Central memory CD4-positive, alpha-beta T cell (primary cell): ENCODE measurements around the gene NHS.

ENCODE experiments used
- DNase-seq: peaks from one replicate; pipeline ENCODE4 v3.0.0; 2022
- total RNA-seq, 3 experiments: gene quantifications; one replicate each; lab custom pipeline; 2026; lab: John Stamatoyannopoulos, UW

The NHS gene
- total RNA-seq = 0 to 10.4 (median 0.77) reads per million in 3 experiments

DNA sequence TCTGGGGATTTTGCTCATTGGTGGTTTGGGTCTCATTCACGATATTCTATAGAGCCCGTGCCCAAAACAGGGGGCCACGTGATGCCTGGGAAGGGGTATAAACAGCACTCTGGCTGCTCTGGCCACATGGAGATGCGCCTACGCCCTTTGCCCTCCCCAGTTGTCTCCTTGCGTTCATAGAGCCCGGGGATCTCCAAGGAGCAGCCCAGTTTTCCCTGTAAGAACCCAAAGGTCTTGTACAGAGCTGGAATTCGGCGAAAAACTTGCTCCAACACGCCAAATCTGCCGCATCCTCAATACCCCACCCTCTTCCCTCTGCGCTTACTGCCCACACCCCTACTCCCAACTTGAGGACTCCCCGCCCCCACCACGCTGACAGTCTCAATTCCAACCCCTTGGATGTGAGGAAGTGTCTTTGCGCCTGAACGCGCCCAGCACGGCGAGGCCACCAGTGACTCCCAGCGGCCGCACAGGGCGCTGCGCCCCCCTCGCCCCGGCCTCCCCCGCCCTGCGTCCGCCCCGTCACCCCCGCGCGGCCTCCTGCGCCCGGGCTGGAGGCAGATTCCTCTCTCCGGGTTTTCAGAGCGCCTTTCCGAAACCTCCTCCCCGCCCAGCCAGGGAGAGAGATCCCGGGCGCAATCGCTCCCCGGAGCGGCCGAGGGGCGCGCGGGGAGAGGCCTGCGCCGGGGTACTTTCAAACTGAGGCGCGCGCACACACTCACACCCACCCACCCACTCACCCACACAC is at the start of gene NHS:
NHS (plus strand) TSS at position 582 of the 748 bp plus-strand sequence. CDS start 558 bp downstream, outside the sequence.
- no peak for DNase-seq

DNA sequence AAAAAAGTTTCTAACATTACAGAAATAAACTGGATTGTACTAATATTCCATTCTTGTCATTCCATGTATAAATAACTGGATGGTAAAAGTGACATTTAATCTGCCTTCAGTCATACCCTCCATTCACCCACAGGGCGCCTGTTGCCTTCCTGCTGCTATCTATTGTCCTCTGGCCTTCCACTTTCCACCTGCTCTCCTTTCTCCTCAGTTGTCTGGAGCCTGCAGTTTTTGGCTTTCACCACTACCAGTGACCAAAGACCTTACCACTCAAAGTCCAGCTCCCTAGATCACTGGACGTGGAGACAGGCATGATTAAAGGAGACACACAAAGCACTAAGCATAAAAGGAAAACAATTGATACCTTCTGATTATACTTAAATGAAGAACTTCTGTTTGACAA is 46.2 kb upstream of the NHS start:
- DNase-seq = no peak

DNA sequence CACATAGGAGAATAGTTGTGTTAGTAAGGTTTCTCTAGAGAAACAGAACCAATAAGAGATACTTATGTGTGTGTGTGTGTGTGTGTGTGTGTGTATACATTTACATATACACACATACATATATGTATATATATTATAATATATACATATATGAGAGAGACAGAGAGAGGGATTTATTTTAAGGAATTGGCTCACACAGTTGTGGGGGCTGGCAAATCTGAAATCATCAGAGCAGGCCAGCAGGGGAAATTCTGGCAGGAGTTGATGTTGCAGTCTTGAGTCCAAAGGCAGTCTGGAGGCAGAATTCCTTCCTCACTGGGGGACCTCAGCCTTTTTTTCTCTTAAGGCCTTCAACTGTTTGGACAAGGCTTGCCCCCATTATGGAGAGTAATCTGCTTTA is 38.6 kb upstream of the NHS start:
- DNase-seq = no peak

GRCh38 chrX:17355976-17356375 is 19.0 kb upstream of the NHS start:
- no peak for DNase-seq

DNA sequence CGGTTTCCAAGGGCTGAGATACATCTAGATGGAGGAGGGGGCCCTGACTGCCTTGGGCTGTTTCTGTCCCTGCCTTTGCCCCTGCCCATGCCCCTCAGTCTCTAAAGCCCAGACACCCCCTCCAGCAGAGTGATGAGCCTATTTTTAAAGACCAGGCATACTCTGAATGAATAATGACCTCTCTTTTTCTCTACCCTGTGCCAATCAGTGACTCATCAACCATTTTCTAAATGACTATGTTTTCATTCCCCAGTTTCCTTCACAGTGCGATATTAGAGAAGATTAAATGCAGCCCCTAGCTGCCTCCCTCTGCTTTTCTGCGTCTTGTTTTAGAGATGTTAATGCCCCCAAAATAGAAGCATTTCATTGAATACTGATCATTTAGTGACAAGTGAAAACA is 15.5 kb upstream of the NHS start:
- DNase-seq = no peak

GRCh38 chrX:17361620-17362019 is 13.4 kb upstream of the NHS start:
- no peak for DNase-seq

GRCh38 chrX:17368002-17368401 is 7.0 kb upstream of the NHS start:
- DNase-seq = no peak

- DNase-seq = no peak
These were observed 5.7 kb upstream of the NHS start for GRCh38 chrX:17369309-17369708.

DNA sequence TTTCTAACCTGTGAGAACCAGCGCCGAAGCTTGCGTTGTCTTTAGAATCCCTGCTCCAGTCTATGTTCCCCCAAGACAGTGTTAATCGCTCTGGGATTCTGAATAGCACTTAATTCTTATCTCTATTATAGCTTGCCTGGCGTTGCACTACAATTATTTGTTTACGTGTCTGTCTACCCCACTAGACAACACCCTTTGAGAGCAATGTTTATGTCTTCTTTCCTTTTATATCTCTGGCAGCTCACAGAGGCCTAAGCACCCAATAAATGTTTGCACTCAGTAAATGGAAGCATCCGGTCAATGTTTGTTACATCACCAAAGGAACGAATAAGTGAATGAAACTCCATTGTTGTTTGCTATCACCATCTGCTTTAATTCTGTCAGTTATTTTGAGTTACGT is 4.8 kb upstream of the NHS start:
- DNase-seq = no peak

DNA sequence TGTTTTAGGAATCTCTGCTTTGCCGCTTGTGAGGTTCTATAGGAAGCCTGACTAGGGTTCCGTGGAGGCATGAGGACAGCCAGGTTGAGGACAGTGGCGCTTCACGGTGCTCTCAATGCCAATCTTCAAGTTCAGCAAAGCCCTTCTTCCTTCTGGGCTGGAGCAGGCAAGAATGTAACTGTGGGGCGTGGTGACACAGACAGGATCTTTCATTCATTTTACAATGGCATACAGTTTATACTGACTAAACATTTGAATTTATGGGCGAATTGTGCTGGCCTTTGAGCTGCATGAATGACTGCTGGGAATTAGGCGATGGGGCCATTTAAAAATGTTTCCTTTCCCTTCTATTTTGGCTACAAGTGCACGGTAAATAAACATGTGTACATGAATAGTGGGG is 2.9 kb upstream of the NHS start:
- no peak for DNase-seq

DNA sequence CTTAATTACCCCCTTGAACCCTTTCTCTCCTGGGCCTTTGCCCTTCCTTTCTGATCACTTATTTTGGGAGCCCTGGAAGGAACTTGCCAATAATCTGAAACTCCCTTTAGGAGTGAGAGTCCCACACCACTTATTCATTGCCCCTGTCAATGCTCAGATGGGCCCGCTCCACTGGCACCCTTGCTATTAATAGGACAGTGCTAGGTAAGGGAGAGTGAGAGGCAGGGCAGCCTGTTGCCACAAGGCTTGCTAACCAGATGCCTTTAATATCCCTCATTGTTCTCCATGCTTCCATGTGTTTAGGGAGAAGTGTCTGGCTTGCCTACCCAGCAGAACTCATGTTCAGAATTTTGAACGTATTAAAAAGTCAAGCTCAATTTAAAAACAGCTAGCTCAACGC is 1.7 kb upstream of the NHS start:
- no peak for DNase-seq

- no peak for DNase-seq
These were observed 302 bp downstream of the NHS start for GRCh38 chrX:17375367-17375636.

- DNase-seq = no peak
These were observed 834 bp downstream of the NHS start for GRCh38 chrX:17375637-17376430.

DNA sequence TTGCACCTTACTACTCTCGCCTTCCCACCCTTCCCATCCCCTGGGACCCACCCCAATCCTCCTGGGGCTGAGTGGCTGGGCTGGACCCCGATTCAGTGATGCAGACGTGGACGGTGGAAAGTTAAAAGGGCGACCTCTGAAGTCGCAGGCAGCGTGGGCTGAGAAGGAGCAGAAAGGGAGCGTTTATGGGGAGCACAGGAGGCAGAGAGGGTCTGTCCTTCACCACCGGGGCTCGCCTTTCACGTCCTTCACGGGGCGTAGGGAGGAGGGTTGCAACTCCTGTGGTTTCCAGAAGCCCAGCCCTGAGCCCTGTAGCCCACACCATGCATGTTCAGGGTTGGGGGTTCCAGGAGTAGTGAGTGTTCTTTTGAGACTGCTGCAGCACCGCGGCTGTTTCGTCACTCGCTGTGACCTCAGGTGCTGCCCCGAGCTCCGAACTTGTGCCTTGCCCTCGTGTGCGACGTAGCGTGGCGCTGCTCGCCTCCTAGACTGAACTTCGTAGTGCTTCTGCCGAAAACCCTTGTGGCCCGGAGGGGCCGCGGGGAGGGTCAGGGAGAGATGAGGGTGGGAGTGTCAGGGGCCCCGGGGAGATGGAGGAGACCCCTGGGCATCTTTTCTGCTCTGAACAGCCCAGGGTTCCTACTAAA is 1.6 kb downstream of the NHS start:
- no peak for DNase-seq

- no peak for DNase-seq
These were observed 2.2 kb downstream of the NHS start for GRCh38 chrX:17377091-17377717.

- no peak for DNase-seq
These were observed 2.8 kb downstream of the NHS start for GRCh38 chrX:17377795-17378194.

DNA sequence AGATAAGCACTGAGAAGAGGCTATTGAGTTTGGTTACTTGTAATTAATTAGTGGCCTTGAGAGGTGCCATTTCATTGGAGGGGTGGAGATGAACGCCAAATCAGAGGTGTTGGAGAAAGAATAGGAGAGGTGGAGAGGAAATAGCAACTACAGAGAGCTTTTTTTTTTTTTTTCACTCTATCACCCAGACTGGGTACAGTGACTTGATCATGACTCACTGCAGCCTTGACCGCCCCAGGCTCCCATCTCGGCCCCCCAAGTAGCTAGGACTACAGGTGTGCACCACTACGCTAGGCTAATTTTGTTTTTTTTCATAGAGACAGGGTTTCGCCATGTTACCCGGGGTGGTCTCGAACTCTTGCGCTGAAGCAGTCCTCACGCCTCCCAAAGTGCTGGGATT is 5.2 kb downstream of the NHS start:
- no peak for DNase-seq

GRCh38 chrX:17390419-17390850 is 15.4 kb downstream of the NHS start:
- no peak for DNase-seq

DNA sequence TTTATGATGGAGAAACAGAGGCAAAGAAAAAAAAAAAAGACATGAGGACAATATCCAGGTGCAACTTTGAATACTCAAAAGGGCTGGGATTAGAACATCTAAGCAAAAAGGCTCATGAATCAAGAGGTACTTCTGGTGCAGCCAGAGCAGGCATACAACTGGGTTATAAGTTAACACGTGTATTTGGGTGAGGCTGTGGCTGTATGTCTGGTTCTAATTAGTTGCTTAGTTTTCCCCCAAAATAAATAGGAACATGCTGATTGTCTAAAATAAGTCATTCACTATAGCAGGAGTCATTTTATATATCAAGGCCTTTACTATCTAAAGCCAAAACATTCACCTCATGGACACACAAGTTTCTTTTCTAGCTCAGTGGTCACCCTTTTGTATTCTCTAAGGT is 20.2 kb downstream of the NHS start:
- DNase-seq = no peak

DNA sequence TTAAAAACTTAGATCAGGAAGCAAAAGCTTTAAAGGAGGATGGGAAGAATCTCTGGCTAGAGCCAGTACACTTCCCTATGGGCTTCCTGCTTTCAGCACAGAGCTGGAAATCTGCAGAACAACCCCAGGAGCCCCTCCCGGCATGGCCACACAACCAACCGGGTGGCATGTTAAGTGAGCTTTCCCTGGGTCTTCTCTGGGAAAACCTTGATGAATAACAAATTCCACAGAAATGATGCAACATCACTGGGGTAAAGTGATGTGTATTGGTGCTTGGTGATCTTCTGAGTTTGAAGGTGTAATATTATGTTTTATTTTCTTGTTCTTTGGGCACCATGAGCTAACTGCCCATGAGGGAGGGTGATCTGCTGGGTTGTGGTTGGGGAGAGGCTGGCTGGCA is 22.1 kb downstream of the NHS start:
- DNase-seq = no peak

DNA sequence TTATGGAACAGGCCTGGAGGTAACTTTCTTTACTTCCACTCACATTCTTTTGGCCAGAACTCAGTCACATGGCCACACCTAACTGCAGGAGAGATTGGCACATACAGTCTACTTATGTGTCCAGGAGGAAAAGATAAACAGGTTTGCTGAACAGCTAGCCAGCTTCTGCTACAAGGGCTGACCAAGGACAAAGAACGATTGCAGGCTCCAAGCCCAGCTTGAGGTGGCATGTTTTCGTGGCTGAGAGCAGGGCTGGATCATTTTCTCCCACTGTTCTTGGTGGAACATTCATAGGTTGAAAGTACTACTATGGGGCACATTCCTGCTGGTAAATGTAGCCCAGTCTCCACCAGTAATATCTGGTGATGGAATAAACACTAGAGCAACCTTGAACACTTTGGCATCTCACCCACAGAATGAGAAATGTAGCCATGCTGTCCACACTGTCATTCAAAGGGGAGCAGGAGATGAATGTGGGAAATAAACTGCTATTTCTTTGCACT is 28.2 kb downstream of the NHS start:
- DNase-seq = no peak

DNA sequence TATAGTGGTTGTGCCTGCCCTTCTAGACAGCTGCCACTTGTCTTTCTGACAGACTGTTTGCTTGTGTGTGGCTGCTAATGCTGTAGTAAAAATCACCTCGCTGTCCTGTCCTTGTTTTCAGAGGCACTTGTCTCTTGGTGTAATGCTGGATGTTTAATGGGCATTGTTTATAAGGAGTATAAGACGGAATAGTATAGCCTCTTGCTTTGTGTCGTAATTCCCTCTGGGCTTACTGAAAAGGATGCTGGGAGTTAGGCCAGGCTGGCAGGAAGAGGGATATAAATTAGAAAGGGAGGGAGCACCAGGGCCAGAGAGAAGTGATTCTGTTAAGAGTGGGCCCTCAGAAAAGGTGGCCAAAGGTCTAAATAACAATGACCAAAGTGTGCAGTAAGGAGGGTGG is 29.0 kb downstream of the NHS start:
- DNase-seq = no peak

DNA sequence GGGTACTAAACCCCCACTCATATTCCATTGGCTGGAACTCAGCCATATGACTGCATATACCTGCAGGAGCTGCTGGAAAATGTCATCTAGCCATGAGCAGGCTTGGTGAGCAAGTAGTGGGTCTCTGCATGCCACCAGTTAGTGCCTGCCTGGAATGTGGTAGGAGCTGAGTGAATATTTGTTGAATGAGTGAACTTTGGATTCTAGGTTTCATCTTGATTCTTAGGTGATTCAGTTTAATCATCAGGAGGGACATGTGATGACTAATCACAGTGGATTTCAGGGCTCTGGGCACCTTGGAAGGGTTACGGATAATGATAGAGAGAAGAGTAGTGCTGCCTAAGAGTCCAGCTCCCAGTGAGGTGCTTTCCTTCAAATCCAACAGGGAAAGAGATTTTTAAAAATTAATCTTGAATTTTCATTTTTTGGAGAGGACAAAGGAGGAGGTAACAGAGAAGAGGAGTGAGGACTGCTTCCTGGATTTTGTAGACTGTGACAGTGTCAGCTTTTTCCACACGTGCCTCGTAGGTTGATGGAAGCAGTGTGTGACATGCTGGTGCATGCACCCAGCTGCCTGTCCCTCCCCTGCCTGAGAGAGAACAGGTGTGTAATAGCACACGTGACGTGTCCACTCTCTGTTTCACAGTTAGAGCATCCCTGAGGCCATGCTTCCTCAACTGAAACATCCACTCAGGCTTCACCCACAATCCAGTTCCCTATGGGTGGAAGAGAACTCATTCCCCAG is 30.4 kb downstream of the NHS start:
- DNase-seq = no peak
